Stimulated activated CD8-positive, alpha-beta memory T cell treated with anti-CD3 and anti-CD28 coated beads, Interleukin-15, amount 100 ng/mL, for 48 hours (primary cell): ENCODE results near the gene DOCK1.

ENCODE experiments used
- DNase-seq, 2 donors: peaks; one replicate each; pipeline ENCODE4 v3.0.0-alpha.2; 2020; ENCODE audit warnings: low read depth in 2 of 2

Gene DOCK1

GRCh38 chr10:126950401-126951105 is 45.3 kb downstream of the DOCK1 start:
- DNase-seq = no peak

GRCh38 chr10:126953886-126954285 is 48.7 kb downstream of the DOCK1 start:
- DNase-seq = no peak

GRCh38 chr10:126955396-126955795 is 50.2 kb downstream of the DOCK1 start:
- DNase-seq = no peak

GRCh38 chr10:126955934-126956711 is 50.9 kb downstream of the DOCK1 start:
- no peak for DNase-seq

- DNase-seq = no peak
Observed at GRCh38 chr10:126956712-126957108, 51.5 kb downstream of the DOCK1 start.

GRCh38 chr10:126957111-126957510 is 51.9 kb downstream of the DOCK1 start:
- DNase-seq = no peak

GRCh38 chr10:126959431-126959830 is 54.2 kb downstream of the DOCK1 start:
- DNase-seq = no peak

- no peak for DNase-seq
Observed at GRCh38 chr10:126959906-126960685, 54.9 kb downstream of the DOCK1 start.

GRCh38 chr10:126963354-126963753 is 58.1 kb downstream of the DOCK1 start:
- no peak for DNase-seq

GRCh38 chr10:126964190-126964589 is 59.0 kb downstream of the DOCK1 start:
- DNase-seq = no peak

- DNase-seq = no peak
Observed at GRCh38 chr10:126966938-126967337, 61.7 kb downstream of the DOCK1 start.

- DNase-seq = no peak
Observed at GRCh38 chr10:126969310-126969709, 64.1 kb downstream of the DOCK1 start.

GRCh38 chr10:126972635-126973414 is 67.6 kb downstream of the DOCK1 start:
- no peak for DNase-seq

GRCh38 chr10:126975221-126975620 is 70.0 kb downstream of the DOCK1 start:
- no peak for DNase-seq

- no peak for DNase-seq
Observed at GRCh38 chr10:126977216-126977615, 72.0 kb downstream of the DOCK1 start.

GRCh38 chr10:126979311-126979710 is 74.1 kb downstream of the DOCK1 start:
- DNase-seq = no peak

- no peak for DNase-seq
Observed at GRCh38 chr10:126993208-126993607, 88.0 kb downstream of the DOCK1 start.

- no peak for DNase-seq
Observed at GRCh38 chr10:126997801-126998590, 92.8 kb downstream of the DOCK1 start.

GRCh38 chr10:127000598-127000997 is 95.4 kb downstream of the DOCK1 start:
- no peak for DNase-seq

GRCh38 chr10:127003032-127003685 is 97.9 kb downstream of the DOCK1 start:
- DNase-seq = no peak
